HEK293T (cell line): ENCODE data around the gene TBC1D1.

Source experiments
- BHLHE40 ChIP-seq: fragments of 450-650 bp; IDR thresholded peaks from 2 replicates; pipeline ENCODE4 v1.6.1; 2016; ENCODE audit warnings: mild to moderate bottlenecking, moderate library complexity, borderline replicate concordance
- CTBP1 ChIP-seq: fragments of 450-650 bp; IDR thresholded peaks from 2 replicates; pipeline ENCODE4 v1.6.1; 2016; ENCODE audit warnings: borderline replicate concordance
- ELF4 ChIP-seq: fragments of 450-650 bp; IDR thresholded peaks from 2 replicates; pipeline ENCODE4 v1.6.1; 2017; ENCODE audit warnings: antibody characterized with exemption
- FOXA1 ChIP-seq: fragments of 450-650 bp; IDR thresholded peaks from 2 replicates; pipeline ENCODE4 v1.6.1; 2016; ENCODE audit warnings: mild to moderate bottlenecking
- FOXK2 ChIP-seq: fragments of 450-650 bp; IDR thresholded peaks from 2 replicates; pipeline ENCODE4 v1.6.1; 2016; ENCODE audit warnings: mild to moderate bottlenecking
- FOXM1 ChIP-seq: fragments of 450-650 bp; IDR thresholded peaks from 2 replicates; pipeline ENCODE4 v1.6.1; 2017; ENCODE audit warnings: mild to moderate bottlenecking, borderline replicate concordance
- HDGF ChIP-seq: fragments of 450-650 bp; IDR thresholded peaks from 2 replicates; pipeline ENCODE4 v1.6.1; 2017; ENCODE audit warnings: antibody characterized with exemption, borderline replicate concordance
- L3MBTL2 ChIP-seq: fragments of 450-650 bp; conservative IDR thresholded peaks from 2 replicates; pipeline ENCODE4 v1.6.1; 2016; ENCODE audit warnings: mild to moderate bottlenecking
- LEF1 ChIP-seq: fragments of 450-650 bp; IDR thresholded peaks from 2 replicates; pipeline ENCODE4 v1.6.1; 2017; ENCODE audit warnings: mild to moderate bottlenecking, borderline replicate concordance
- NFRKB ChIP-seq: fragments of 450-650 bp; IDR thresholded peaks from 2 replicates; pipeline ENCODE4 v1.6.1; 2016; ENCODE audit warnings: mild to moderate bottlenecking, moderate library complexity
- PKNOX1 ChIP-seq: fragments of 450-650 bp; IDR thresholded peaks from 2 replicates; pipeline ENCODE4 v1.6.1; 2016
- SP1 ChIP-seq: fragments of 450-650 bp; IDR thresholded peaks from 2 replicates; pipeline ENCODE4 v1.6.1; 2017
- SUZ12 ChIP-seq: fragments of 450-650 bp; IDR thresholded peaks from 2 replicates; pipeline ENCODE4 v1.6.1; 2016; ENCODE audit warnings: mild to moderate bottlenecking
- ZNF384 ChIP-seq: fragments of 450-650 bp; IDR thresholded peaks from 2 replicates; pipeline ENCODE4 v1.6.1; 2016

- TF ChIP-seq BHLHE40, result no peak
- TF ChIP-seq SUZ12, result no peak
- no peak for TF ChIP-seq FOXM1
- TF ChIP-seq NFRKB, result no peak
- TF ChIP-seq ELF4, result no peak
- TF ChIP-seq LEF1, result no peak
- TF ChIP-seq FOXK2, result no peak
- no peak for TF ChIP-seq CTBP1
- no peak for TF ChIP-seq SP1
- TF ChIP-seq FOXA1, result no peak
- no peak for TF ChIP-seq HDGF
- no peak for TF ChIP-seq ZNF384
- no peak for TF ChIP-seq PKNOX1
- no peak for TF ChIP-seq L3MBTL2
Observed at GRCh38 chr4:38115601-38116000, 224.7 kb downstream of the TBC1D1 start.
